HG03135 (cell line): ENCODE data around the gene EML3.
"Not testable (repeated sequence)": the region's sequence is repeated elsewhere in the genome, so short reads cannot be mapped to it uniquely, and the experiment has no call there.

ENCODE experiments used
- ATAC-seq: cut with Tn5 transposase; IDR thresholded peaks from one replicate; pipeline ENCODE4 v1.9.1; 2021; ENCODE audit warnings: mild to moderate bottlenecking, moderate library complexity; ENCODE audit not compliant: unreplicated experiment

EML3 gene

GRCh38 chr11:62612366-62613290 is at the start of gene EML3, which contains the start of gene ROM1:
Gene EML3, minus strand, starts transcription at chr11:62612775. Its CDS starts 318 bp downstream, at chr11:62612457.
Gene ROM1, plus strand, starts transcription at chr11:62613257. Its CDS starts 25 bp downstream, at chr11:62613282.
- ATAC-seq, result peak; percentile 57

GRCh38 chr11:62656796-62657429 is 44.3 kb upstream of the EML3 start:
- no peak for ATAC-seq

- no peak for ATAC-seq
Observed at GRCh38 chr11:62654297-62654696, 41.7 kb upstream of the EML3 start.

- peak; percentile 15 for ATAC-seq
Observed at GRCh38 chr11:62652161-62653006, 39.8 kb upstream of the EML3 start.

- not testable (repeated sequence) for ATAC-seq
Observed at GRCh38 chr11:62650283-62650682, 37.7 kb upstream of the EML3 start.

GRCh38 chr11:62649486-62649885 is 36.9 kb upstream of the EML3 start:
- ATAC-seq, result no peak

GRCh38 chr11:62648967-62649364 is 36.4 kb upstream of the EML3 start:
- no peak for ATAC-seq

- no peak for ATAC-seq
Observed at GRCh38 chr11:62648185-62648966, 35.8 kb upstream of the EML3 start.

- no peak for ATAC-seq
Observed at GRCh38 chr11:62647609-62648005, 35.0 kb upstream of the EML3 start.

GRCh38 chr11:62646825-62647608 is 34.4 kb upstream of the EML3 start:
- ATAC-seq, result no peak

GRCh38 chr11:62645946-62646824 is 33.6 kb upstream of the EML3 start, which contains the start of gene GANAB:
Gene GANAB, minus strand, starts transcription at chr11:62646613. Its CDS starts 14 bp downstream, at chr11:62646599.
- peak; percentile 95 for ATAC-seq

GRCh38 chr11:62645671-62645945 is 33.0 kb upstream of the EML3 start:
- ATAC-seq, result no peak

GRCh38 chr11:62644220-62644619 is 31.6 kb upstream of the EML3 start:
- ATAC-seq, result no peak

GRCh38 chr11:62632492-62632891 is 19.9 kb upstream of the EML3 start:
- ATAC-seq, result no peak

GRCh38 chr11:62627713-62628112 is 15.1 kb upstream of the EML3 start:
- ATAC-seq, result no peak

GRCh38 chr11:62622476-62623089 is 10.0 kb upstream of the EML3 start:
- no peak for ATAC-seq

- peak; percentile 86 for ATAC-seq
Observed at GRCh38 chr11:62621567-62622470, 9.2 kb upstream of the EML3 start, which contains the start of gene B3GAT3. Gene B3GAT3, minus strand, starts transcription at chr11:62621986. Its CDS starts 39 bp downstream, at chr11:62621947.
